ENCODE measurements around the gene ACBD3. TPM values are rescaled to one million over a fixed set of nuclear protein-coding genes. Genes with fewer than 3 reads are reported as not detected.

The ACBD3 gene
- total and polyA plus RNA-seq, 4 experiments from 2014 or later = 10.1 to 29.7 (median 25.7) TPM

DNA sequence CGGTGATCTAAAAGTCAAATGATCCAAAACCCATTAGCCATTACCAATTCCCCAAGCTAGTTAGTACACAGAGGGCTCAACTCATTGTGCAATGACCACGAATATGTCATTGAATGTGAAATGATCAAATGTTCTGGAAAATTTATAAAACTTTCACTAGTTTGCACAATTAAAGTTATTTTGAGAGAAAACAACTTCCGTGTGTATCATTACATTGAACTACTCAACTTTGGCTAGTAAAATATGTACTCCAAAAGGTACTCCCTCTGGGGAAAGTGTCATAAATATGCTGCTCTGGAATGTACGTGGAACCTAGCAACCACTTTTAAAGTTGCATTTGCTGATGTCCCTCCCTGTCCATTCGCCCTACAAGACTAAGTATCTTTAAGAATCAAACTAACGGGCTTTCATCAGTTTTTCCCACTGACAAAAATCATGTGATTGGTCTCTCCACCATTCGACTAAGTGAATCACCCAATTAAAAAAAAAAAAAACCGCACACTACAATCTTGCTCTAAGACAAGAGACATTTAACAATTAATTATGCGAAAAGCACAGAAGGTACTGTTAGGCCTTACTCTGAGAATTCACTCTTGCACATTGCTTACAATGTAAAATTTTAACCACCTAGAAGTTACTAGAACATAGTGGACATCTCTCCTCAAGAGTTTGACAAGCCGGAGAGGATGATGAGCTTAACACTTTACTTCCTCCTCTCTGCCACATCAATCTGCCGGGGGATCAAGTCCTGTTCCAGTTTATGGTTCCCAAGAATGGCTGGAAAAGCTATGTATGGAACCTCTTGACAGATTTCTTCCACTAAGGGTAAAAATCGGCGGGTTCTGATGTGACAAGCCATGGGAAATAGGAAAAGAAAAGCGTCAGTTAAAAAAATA is 1.2 kb downstream of the ACBD3 start:
- Histone ChIP-seq H3K36me3 (ENCODE audit: insufficient read depth, low read length) (no peaks in the 10 kb centered on the region), H3K4me1 (ENCODE audit: insufficient read depth, low read length) (peaks cover 47% of the 10 kb centered on the region), H3K4me3 (ENCODE audit: low read length in 2 of 2) (peak overlapping the region; percentile 86 to 98), H3K27ac (ENCODE audit: low read depth, low read length) (peak overlapping the region; percentile 70), H3K9me3 (ENCODE audit: control insufficient read depth in 1 of 2, low read length in 2 of 2) (no peaks in the 10 kb centered on the region), H3K27me3 (ENCODE audit: insufficient read depth, low read length) (no peaks in the 10 kb centered on the region)
- Mint-ChIP-seq H3K27ac (peak overlapping the region; percentile 90 to 97 (median 93)), H3K4me3 (peak overlapping the region; percentile 89 to 98 (median 94)), H3K4me1 (peaks cover 26 to 50% (median 37%) of the 10 kb centered on the region in 4 donors), H3K27me3 (no peaks in the 10 kb centered on the region), H3K9me3 (no peaks in the 10 kb centered on the region), H3K36me3 (peaks cover 13 to 27% of the 10 kb centered on the region in 2 donors)
- intact Hi-C loops (cut with micrococcal nuclease) = loop anchor here (2.0 to 5.0 kb wide), 4 partner anchors 122 to 719 kb away; partner anchors contain the start of genes LIN9, PARP1 and SDE2
- CTCF ChIA-PET (ENCODE audit: partially characterized antibody) = interaction anchor here (0.7 to 6.5 kb wide), 4 partner anchors 11 to 148 kb away, joined by 3 to 48 read pairs (median 14); no protein-coding TSS in a partner anchor
- POLR2A ChIA-PET (ENCODE audit: partially characterized antibody) = interaction anchor here (0.8 to 1.5 kb wide), 6 partner anchors 11 to 186 kb away, joined by 3 to 4 read pairs (median 3); partner anchors contain the start of gene LIN9
- DNase-seq = peak in 1 of 5 donors; percentile 4

DNA sequence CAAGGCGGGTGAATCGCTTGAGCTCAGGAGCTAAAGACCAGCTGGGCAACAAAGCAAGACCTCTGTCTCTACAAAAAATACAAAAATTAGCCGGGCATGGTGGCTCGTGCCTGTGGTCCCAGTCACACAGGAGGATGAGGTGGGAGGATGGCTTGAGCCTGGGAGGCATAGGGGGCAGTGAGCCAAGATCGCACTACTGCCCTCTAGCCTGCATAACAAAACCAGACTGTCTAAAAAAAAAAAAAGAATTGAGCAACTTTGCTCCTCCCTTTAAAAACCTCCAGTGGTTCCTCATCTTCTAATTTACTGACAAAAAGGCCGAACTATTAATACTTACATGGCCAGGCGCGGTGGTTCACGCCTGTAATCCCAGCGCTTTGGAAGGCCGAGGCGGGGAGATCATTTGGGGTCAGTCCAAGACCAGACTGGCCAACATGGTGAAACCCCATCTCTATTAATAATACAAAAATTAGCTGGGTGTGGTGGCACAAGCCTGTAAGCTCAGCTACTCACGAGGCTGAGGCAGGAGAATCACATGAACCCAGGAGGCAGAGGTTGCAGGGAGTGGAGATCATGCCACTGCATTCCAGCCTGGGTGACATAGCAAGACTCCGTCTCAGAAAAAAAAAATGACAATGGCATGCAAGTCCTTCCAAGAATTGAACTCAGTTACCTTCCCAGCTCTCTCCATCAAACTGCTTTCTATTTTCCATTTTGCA is 4.4 kb downstream of the ACBD3 start:
- H3K4me3 Mint-ChIP-seq = peak overlapping the region in 4 of 8 donors; percentile 25 to 64 (median 40)
- H3K4me1 ChIP-seq (ENCODE audit: insufficient read depth, low read length) = peaks cover 59% of the 10 kb centered on the region
- peaks cover 39 to 75% (median 55%) of the 10 kb centered on the region in 4 donors for H3K4me1 Mint-ChIP-seq
- DNase-seq = no peak
- no peaks in the 10 kb centered on the region for H3K27me3 ChIP-seq (ENCODE audit: insufficient read depth, low read length)
- no peaks in the 10 kb centered on the region for H3K36me3 ChIP-seq (ENCODE audit: insufficient read depth, low read length)
- H3K27ac Mint-ChIP-seq = peak overlapping the region in 3 of 7 donors; percentile 6 to 84 (median 65)
- H3K27me3 Mint-ChIP-seq = no peaks in the 10 kb centered on the region
- no peaks in the 10 kb centered on the region for H3K9me3 Mint-ChIP-seq
- H3K36me3 Mint-ChIP-seq = peaks cover 28 to 34% of the 10 kb centered on the region in 2 donors
- H3K4me3 ChIP-seq (ENCODE audit: low read length in 2 of 2) = no peak overlapping the region
- H3K9me3 ChIP-seq (ENCODE audit: control insufficient read depth in 1 of 2, low read length in 2 of 2) = no peaks in the 10 kb centered on the region
- POLR2A ChIA-PET (ENCODE audit: partially characterized antibody) = no interaction called here
- CTCF ChIA-PET (ENCODE audit: partially characterized antibody) = interaction anchor here (0.7 to 6.5 kb wide), 4 partner anchors 10 to 57 kb away, joined by 3 to 48 read pairs (median 4); no protein-coding TSS in a partner anchor
- no peak overlapping the region for H3K27ac ChIP-seq (ENCODE audit: low read depth, low read length)
- intact Hi-C loops (cut with micrococcal nuclease) = no loop called here

DNA sequence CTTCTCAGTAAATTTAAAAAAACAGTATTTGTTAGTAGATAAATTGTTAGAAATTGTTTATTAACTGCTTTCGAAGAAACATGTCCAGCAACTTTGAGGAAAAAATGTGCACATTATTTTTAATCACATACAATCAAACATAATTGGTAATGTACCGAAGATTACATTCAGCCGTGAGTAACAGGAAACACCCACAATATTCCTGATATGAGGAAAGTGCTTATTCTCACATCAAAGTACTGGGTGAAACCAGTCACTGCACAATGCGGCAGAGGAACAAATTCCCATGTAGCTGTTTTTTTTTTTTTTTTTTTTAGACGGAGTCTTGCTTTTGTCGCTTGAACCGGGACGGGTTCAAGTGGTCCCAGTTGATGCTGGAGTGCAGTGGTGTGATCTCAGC is 9.7 kb downstream of the ACBD3 start:
- ChIA-PET POLR2A (ENCODE audit: partially characterized antibody) (no interaction called here), CTCF (ENCODE audit: partially characterized antibody) (interaction anchor here (0.6 to 3.4 kb wide), 3 partner anchors 20 to 337 kb away, joined by 3 to 21 read pairs (median 3); no protein-coding TSS in a partner anchor)
- peaks cover 28 to 70% (median 46%) of the 10 kb centered on the region in 4 donors for H3K4me1 Mint-ChIP-seq
- Histone ChIP-seq H3K36me3 (ENCODE audit: insufficient read depth, low read length) (no peaks in the 10 kb centered on the region), H3K27me3 (ENCODE audit: insufficient read depth, low read length) (no peaks in the 10 kb centered on the region), H3K4me1 (ENCODE audit: insufficient read depth, low read length) (peaks cover 39% of the 10 kb centered on the region), H3K27ac (ENCODE audit: low read depth, low read length) (no peak overlapping the region), H3K9me3 (ENCODE audit: control insufficient read depth in 1 of 2, low read length in 2 of 2) (no peaks in the 10 kb centered on the region), H3K4me3 (ENCODE audit: low read length in 2 of 2) (no peak overlapping the region)
- no peak overlapping the region for H3K27ac Mint-ChIP-seq
- no peak overlapping the region for H3K4me3 Mint-ChIP-seq
- intact Hi-C loops (cut with micrococcal nuclease) = no loop called here
- DNase-seq = no peak
- H3K27me3 Mint-ChIP-seq = no peaks in the 10 kb centered on the region
- H3K36me3 Mint-ChIP-seq = peaks cover 17 to 22% of the 10 kb centered on the region in 2 donors
- H3K9me3 Mint-ChIP-seq = no peaks in the 10 kb centered on the region

DNA sequence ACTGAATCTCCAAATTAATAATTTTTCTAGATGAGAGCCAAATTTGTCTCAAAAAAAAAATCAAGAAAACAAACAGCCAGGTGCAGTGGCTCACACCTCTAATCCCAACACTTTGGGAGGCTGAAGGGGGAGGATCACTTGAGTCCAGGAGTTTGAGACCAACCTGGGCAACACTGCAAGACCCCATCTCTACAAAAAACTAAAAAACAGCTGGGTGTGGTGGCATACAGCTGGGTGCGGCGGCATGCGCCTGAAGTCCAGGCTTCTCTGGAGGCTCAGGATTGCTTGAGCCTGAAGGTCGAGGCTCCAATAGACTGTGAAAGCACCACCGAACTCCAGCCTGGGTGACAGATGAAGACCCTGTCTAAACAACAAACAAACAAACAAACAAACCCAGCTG is 14.0 kb downstream of the ACBD3 start:
- CTCF ChIA-PET (ENCODE audit: partially characterized antibody) = no interaction called here
- Histone ChIP-seq H3K36me3 (ENCODE audit: insufficient read depth, low read length) (no peaks in the 10 kb centered on the region), H3K4me3 (ENCODE audit: low read length in 2 of 2) (no peak overlapping the region), H3K27me3 (ENCODE audit: insufficient read depth, low read length) (no peaks in the 10 kb centered on the region), H3K4me1 (ENCODE audit: insufficient read depth, low read length) (peaks cover 21% of the 10 kb centered on the region), H3K27ac (ENCODE audit: low read depth, low read length) (no peak overlapping the region), H3K9me3 (ENCODE audit: control insufficient read depth in 1 of 2, low read length in 2 of 2) (no peaks in the 10 kb centered on the region)
- no peak for DNase-seq
- intact Hi-C loops (cut with micrococcal nuclease) = no loop called here
- H3K27me3 Mint-ChIP-seq = no peaks in the 10 kb centered on the region
- POLR2A ChIA-PET (ENCODE audit: partially characterized antibody) = no interaction called here
- H3K9me3 Mint-ChIP-seq = no peaks in the 10 kb centered on the region
- H3K4me1 Mint-ChIP-seq = peaks cover 18 to 43% (median 35%) of the 10 kb centered on the region in 4 donors
- H3K4me3 Mint-ChIP-seq = no peak overlapping the region
- H3K36me3 Mint-ChIP-seq = peaks cover 9 to 14% of the 10 kb centered on the region in 2 donors
- H3K27ac Mint-ChIP-seq = no peak overlapping the region

DNA sequence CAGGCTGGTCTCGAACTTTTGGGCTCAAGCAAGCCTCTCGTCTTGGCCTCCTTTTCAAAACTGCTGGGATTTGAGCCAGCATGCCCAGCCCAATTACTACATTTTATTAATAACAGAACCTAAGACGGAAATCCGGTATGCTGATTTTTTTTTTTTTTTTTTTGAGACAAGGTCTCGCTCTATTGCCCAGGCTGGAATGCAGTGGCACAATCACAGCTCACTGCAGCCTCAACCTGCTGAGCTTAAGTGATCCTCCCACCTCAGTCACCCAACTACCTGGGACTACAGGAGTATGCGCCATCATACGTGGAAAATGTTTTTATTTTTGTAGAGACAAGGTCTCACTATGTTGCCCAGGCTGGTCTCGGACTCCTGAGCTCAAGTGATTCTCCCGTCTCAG is 20.2 kb downstream of the ACBD3 start:
- Histone ChIP-seq H3K4me3 (ENCODE audit: low read length in 2 of 2) (no peak overlapping the region), H3K9me3 (ENCODE audit: control insufficient read depth in 1 of 2, low read length in 2 of 2) (no peaks in the 10 kb centered on the region), H3K27ac (ENCODE audit: low read depth, low read length) (no peak overlapping the region), H3K27me3 (ENCODE audit: insufficient read depth, low read length) (no peaks in the 10 kb centered on the region), H3K36me3 (ENCODE audit: insufficient read depth, low read length) (peaks cover 24% of the 10 kb centered on the region), H3K4me1 (ENCODE audit: insufficient read depth, low read length) (no peaks in the 10 kb centered on the region)
- ChIA-PET CTCF (ENCODE audit: partially characterized antibody) (interaction anchor here (1.5 kb wide), 1 partner anchor 42 kb away, joined by 6 read pairs; no protein-coding TSS in a partner anchor), POLR2A (ENCODE audit: partially characterized antibody) (no interaction called here)
- no peaks in the 10 kb centered on the region for H3K9me3 Mint-ChIP-seq
- peak overlapping the region in 1 of 7 donors; percentile 47 for H3K27ac Mint-ChIP-seq
- H3K4me1 Mint-ChIP-seq = peaks cover 7 to 18% (median 10%) of the 10 kb centered on the region in 4 donors
- no peak overlapping the region for H3K4me3 Mint-ChIP-seq
- H3K36me3 Mint-ChIP-seq = peaks cover 22 to 32% of the 10 kb centered on the region in 2 donors
- DNase-seq = no peak
- no peaks in the 10 kb centered on the region for H3K27me3 Mint-ChIP-seq
- intact Hi-C loops (cut with micrococcal nuclease) = no loop called here

DNA sequence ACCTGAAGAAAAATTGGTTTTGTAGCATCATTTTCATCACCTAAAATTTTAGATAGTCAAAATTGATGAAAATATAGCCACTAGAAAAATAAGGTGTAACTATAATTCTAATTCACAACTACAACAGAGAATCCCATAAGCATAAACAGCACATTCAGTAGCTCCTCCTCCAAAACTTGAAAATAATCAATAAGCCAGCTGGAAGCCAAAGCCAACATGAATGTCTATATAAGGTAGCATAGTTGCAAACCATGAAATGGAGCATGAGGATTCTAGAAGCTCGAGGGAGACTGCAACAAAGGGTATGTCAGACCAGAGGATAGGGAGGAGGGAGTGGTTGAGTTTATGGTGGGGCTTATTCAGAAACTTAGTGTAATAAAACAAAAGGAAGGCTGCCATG is 22.4 kb downstream of the ACBD3 start:
- Histone ChIP-seq H3K4me3 (ENCODE audit: low read length in 2 of 2) (no peak overlapping the region), H3K9me3 (ENCODE audit: control insufficient read depth in 1 of 2, low read length in 2 of 2) (no peaks in the 10 kb centered on the region), H3K27me3 (ENCODE audit: insufficient read depth, low read length) (no peaks in the 10 kb centered on the region), H3K4me1 (ENCODE audit: insufficient read depth, low read length) (no peaks in the 10 kb centered on the region), H3K27ac (ENCODE audit: low read depth, low read length) (no peak overlapping the region), H3K36me3 (ENCODE audit: insufficient read depth, low read length) (peaks cover 39% of the 10 kb centered on the region)
- Mint-ChIP-seq H3K27me3 (no peaks in the 10 kb centered on the region), H3K4me3 (no peak overlapping the region), H3K4me1 (peaks cover 7 to 12% (median 9%) of the 10 kb centered on the region in 4 donors), H3K27ac (peak overlapping the region in 2 of 7 donors; percentile 53 to 59), H3K9me3 (no peaks in the 10 kb centered on the region), H3K36me3 (peaks cover 35 to 47% of the 10 kb centered on the region in 2 donors)
- CTCF ChIA-PET (ENCODE audit: partially characterized antibody) = interaction anchor here (0.7 to 2.3 kb wide), 3 partner anchors 22 to 169 kb away, joined by 3 to 11 read pairs (median 5); no protein-coding TSS in a partner anchor
- POLR2A ChIA-PET (ENCODE audit: partially characterized antibody) = interaction anchor here (0.7 kb wide), 1 partner anchor 11 kb away, joined by 3 read pairs; no protein-coding TSS in a partner anchor
- intact Hi-C loops (cut with micrococcal nuclease) = no loop called here
- no peak for DNase-seq
